CD4-positive, alpha-beta T cell treated with Interleukin-4 for 4 hours (primary cell): ENCODE results near the gene HMGN1.
"Not testable (repeated sequence)": the region's sequence is repeated elsewhere in the genome, so short reads cannot be mapped to it uniquely, and the experiment has no call there.

Experiments used
- DNase-seq: peaks from one replicate; pipeline ENCODE4 v3.0.0-alpha.2; 2020

The HMGN1 gene

GRCh38 chr21:39348355-39349210 is at the start of gene HMGN1:
TSS of gene HMGN1 (minus strand) at chr21:39349088. CDS start at chr21:39348917, 171 bp downstream.
- DNase-seq = peak; percentile 88

- DNase-seq = no peak
These were observed 48.9 kb upstream of the HMGN1 start for GRCh38 chr21:39397646-39398385.

DNA sequence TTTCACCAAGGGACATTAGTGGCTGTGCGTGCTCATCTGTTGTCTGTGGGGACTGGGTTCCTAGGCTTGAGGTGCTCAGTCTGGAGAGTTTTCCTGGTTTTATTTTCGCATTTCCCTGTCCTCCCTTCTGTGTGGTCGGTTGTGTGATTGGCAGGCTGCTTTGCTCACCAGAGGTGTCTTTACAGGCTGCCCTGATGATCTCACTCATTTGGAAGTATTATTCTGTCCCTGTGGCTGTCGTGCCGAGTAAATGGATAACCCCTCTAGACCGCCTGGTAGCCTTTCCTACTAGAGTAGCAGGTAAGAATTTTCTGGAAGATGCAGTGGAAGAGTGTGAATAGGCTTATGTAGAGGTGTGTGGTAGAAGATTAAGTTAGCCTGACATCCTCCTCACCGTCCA is 44.1 kb upstream of the HMGN1 start:
- no peak for DNase-seq

DNA sequence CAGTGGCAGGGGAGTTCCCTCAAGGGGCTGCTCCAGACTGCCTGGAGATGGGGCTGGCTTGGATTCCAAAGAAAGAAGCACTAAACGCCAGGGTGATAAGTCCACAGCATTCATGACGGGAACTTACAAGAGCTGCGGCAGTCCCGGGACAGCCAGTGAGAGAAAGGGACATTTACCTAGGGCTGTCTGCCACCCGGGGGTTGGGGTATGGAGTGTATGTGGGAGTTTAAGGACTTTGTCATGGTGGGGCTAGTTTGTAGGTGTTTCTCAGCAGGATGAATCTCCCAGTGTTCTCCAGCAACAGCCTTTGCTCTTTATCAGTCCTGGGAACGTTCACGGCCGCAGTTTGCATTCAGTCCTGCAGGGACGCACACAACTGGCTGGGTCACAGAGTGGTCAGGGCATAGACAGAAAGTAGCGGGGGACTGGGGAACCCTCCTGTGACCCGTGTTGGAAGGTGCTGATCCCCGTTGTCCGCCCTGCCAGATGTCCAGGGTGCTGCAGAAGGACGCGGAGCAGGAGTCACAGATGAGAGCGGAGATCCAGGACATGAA is 41.4 kb upstream of the HMGN1 start:
- DNase-seq = no peak

GRCh38 chr21:39388811-39389155 is 39.9 kb upstream of the HMGN1 start:
- no peak for DNase-seq

GRCh38 chr21:39388038-39388810 is 39.3 kb upstream of the HMGN1 start:
- peak; percentile 80 for DNase-seq

DNA sequence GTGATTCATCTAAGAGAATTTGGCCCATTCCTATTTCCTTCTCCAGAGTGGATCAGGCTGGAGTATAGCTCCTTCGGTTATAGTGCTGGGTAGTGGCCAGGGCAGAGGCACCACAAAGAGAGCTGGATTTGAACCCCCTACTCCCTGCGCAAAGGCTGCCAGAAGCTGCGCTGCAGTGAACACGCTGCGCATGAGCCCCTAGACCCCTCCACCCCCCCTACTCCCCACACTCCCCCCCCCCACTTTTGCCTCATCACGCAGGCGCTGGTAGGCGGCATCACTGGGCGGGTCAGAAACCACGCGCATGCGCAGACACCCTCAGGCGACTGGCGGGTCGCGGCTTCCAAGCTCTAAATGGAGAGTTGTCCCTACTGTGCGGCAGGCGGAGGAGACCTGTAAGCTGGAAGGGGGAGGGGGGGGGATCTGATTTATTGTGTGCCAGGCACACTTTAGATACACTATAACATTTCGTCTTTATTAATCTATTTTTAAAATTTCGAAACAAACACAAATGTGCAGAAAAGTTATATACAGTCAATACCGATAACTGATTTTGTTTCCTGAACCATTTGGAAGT is 38.7 kb upstream of the HMGN1 start:
- peak; percentile 88 for DNase-seq

GRCh38 chr21:39386899-39387298 is 38.0 kb upstream of the HMGN1 start:
- DNase-seq = no peak

DNA sequence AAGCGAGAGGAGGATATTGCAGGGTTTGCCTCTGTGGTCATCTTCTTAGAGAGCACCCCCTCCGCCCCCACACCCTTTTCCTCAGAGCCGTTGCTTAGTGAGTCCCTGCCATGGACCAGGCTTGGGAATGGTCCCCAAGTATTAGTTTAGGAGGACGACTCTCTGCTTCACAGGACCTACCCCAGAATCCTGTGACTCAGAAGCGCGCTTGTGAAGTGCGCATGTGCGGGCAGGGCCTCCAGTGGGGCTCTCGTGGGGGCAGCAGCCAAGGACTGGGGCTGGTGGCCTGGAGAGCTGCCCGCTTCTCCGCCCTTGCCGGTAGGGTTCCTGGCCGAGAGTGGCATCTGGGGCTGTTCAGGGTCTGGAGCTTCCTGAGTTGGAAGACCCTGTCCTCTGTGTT is 37.3 kb upstream of the HMGN1 start:
- no peak for DNase-seq

DNA sequence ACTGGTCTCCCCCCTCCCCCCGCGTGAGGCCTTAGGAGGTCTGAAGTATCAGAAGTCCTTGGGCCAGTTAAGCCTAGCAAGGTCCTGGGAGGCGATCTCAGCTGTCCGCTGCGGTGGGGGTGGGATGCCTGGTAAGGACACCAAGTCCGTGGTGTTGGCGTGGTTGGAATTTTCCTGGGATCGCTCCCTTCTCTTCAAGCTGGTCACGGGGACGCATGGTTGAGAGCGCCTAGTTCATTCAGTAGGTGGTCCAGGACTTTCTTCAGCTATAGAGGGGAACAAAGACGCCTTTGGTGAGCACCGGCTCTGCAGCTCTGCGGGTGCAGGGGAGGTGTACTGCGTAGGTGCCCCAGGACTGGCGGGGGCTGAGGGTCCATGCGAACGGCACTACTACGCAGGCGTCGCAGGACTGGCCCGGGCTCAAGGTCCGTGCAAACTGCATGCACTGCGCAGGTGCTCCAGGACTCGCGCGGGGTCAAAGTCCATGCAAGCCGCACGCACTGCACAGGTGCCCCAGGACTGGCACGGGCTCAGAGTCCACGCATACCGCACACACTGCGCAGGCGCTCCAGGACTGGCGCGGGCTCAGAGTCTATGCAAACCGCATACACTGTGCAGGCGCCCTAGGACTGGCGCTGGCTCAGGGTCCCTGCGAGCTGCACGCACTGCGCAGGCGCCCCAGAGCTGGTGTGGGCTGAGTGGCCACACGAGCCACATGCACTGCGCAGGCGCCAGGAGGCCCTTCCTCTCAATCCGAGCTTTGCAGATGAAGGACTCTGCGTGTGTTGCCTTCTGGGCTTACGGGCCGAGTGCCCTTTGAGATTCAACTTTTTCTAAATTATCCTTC is 36.6 kb upstream of the HMGN1 start:
- peak; percentile 35 for DNase-seq

- DNase-seq = no peak
These were observed 35.9 kb upstream of the HMGN1 start for GRCh38 chr21:39384674-39385298.

DNA sequence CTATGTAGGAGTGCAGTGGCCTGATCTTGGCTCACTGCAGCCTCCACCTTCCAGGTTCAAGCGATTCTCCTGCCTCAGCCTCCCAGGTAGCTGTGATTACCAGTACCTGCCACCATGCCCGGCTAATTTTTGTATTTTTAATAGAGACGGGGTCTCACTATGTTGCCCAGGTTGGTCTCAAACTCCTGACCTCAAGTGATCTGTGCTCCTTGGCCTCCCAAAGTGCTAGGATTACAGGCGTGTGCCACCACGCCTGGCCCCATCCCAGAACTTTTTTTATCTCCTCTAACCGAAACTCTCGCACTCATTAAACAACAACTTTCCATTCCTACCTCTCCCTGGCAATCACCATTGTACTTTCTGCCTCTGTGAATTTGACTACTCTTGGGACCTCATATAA is 33.2 kb upstream of the HMGN1 start:
- not testable (repeated sequence) for DNase-seq

DNA sequence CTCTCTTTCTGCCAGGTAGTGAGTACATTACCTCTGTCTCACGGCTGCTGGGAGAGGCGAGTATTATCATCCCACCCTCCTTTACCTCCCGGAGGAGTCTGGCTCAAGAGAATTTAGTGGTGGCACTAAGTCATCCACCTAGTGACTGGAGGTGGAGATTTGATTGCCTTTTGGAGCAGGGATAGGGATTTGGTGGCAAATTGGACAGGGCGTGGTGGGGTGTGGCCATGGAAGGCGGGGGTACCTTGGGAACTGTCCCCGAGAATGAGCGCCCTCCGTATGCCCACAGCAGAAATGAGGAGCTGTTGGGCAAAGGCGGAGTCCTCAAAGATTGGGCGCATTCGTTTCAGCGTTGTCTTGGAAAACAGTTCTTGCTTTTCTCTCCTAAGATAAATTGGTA is 32.1 kb upstream of the HMGN1 start:
- DNase-seq = no peak

DNA sequence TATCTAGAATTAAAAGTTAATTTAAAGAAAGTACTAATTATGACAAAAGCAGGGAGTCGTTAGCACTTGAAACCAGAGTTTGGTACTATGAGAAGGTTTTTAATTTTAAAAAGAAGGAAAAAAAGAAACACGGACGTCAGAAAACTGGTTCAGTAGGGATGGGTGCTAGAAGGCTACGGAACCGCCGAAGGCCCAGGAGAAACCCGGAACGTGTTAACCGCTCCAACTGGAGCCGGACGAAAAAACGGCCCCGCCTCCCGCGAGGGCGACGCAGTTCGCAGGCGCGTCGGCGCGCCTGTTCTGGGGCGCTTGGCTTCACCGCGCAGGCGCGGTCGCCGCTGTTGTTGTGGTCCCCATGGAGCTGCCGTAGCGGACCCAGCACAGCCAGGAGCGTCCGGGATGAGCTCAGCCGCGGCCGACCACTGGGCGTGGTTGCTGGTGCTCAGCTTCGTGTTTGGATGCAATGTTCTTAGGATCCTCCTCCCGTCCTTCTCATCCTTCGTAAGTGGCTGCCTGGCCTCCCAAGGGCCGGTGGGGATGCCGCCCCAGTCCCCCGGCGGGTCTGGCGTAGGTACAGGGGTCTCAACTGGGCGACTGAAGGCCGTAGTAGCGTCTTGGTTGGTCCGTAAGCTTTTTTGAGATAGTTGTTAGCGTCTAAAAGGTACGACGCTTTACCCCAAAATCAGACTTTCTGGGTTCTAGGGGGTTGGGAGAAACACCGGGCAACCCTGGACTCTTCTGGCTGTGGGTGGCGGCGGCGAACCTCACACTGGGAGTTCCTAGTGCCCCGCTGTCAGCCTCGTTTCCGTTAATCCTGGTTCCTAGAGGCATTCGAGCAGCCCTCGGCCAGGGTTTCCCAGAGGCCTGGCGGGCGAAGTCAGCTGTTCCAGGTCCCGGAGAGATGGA is 31.4 kb upstream of the HMGN1 start:
- peak; percentile 93 for DNase-seq

DNA sequence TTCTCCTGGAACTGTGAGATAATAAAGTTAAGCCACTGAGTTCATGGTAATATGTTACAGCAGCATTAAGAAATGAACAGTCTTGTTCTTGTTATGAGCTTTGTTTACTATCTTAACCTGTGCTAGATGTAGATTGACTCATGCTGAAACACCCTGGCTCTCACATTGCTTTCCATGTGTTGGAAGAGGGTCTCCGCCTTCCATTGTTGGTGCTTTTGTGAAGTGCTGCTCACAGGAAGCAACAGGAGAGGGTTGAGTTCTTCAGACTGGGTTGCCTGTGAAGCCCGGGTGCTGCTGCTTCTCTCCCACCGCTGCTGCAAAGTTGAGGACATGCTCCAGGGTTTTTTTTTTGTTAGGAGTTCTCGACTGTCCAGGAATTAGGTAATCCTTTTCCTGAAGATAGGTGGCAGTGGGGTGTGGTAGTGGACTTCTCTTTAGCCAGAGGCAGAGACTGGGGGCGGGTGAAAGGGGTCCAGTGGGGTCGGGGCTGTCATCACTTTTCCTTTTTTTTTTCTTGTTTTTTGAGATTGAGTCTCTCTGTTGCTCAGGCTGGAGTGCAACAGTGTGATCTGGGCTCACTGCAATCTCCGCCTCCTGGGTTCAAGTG is 28.7 kb upstream of the HMGN1 start:
- no peak for DNase-seq

DNA sequence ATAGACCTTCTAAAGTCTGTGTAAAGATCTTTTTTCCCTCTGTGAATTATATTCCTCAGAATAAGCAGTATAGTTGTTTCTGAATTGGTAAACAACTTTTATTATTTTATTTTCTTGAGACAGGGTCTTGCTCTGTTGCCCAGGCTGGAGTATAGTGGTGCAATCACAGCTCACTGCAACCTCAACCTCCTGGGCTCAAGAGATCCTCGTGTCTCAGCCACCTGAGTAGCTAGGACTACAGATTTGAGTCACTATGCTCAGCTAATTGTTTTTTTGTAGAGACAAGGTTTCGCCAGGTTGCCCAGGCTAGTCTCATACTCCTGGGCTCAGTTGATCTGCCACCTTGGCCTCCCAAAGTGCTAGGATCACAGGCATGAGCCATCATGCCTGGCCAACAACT is 26.6 kb upstream of the HMGN1 start:
- DNase-seq = no peak

DNA sequence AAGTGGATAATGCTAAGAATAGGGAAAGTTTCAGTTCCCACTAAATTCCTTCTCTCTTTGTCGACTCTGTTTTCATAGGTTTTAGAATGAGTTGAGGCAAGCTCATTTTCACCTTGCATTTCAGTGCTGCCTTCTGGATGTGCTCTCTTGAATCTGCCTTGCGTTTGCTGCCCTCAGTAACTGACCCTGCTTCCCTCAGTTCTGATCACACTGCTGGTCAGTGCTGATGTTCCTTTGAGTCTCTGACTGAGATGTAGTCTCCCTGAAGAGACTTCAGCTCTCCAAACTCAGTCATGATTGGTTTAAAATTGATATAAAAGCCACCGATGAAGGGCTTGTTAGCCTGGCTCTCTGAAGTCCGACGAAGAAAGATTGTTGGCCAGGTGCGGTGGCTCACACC is 25.2 kb upstream of the HMGN1 start:
- DNase-seq = no peak

- DNase-seq = peak; percentile 6
These were observed 24.7 kb upstream of the HMGN1 start for GRCh38 chr21:39373634-39374033.

- DNase-seq = not testable (repeated sequence)
These were observed 21.0 kb upstream of the HMGN1 start for GRCh38 chr21:39369896-39370288.

DNA sequence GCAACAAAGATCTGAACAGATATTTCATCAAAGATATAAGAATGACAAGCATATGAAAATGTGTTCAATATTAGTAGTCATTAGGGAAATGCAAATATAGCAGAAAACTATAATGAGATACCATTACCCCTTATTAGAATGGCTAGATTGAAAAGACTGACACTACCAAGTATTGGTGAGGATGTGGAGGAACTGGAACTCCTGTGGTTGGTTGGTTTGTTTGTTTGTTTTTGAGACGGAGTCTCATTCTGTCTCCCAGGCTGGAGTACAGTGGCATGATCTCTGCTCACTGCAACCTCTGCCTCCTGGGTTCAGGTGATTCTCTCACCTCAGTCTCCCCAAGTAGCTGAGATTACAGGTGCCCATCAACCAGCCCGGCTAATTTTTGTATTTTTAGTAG is 18.9 kb upstream of the HMGN1 start:
- DNase-seq = no peak
